ENCODE data around the gene TNFRSF19.

Gene TNFRSF19

GRCh38 chr13:23616228-23616627 is 46.0 kb downstream of the TNFRSF19 start:
- no peak for DNase-seq (ENCODE audit: low read depth)
- no peak overlapping the region for H3K4me3 ChIP-seq (ENCODE audit: low read depth, low read length)
- TF ChIP-seq MAX (IDR thresholded peaks at IDR 0.05; ENCODE audit: low read depth, low read length) (no peak), CTCF (IDR thresholded peaks at IDR 0.05; ENCODE audit: low read depth, low read length) (no peak), POLR2A (IDR thresholded peaks at IDR 0.05; ENCODE audit: extremely low read depth, insufficient read length) (no peak), MYC (IDR thresholded peaks at IDR 0.05; ENCODE audit: low read depth, low read length) (no peak)

- no peak for DNase-seq (ENCODE audit: low read depth)
- no peak overlapping the region for H3K4me3 ChIP-seq (ENCODE audit: low read depth, low read length)
Measured at GRCh38 chr13:23617551-23618024, 47.4 kb downstream of the TNFRSF19 start.

GRCh38 chr13:23618341-23618740 is 48.1 kb downstream of the TNFRSF19 start:
- no peak overlapping the region for H3K4me3 ChIP-seq (ENCODE audit: low read depth, low read length)
- TF ChIP-seq MAX (IDR thresholded peaks at IDR 0.05; ENCODE audit: low read depth, low read length) (no peak), POLR2A (IDR thresholded peaks at IDR 0.05; ENCODE audit: extremely low read depth, insufficient read length) (no peak), CTCF (IDR thresholded peaks at IDR 0.05; ENCODE audit: low read depth, low read length) (no peak), MYC (IDR thresholded peaks at IDR 0.05; ENCODE audit: low read depth, low read length) (no peak)
- DNase-seq (ENCODE audit: low read depth), result no peak

More at GRCh38 chr13:23617551-23618024, 47.4 kb downstream of the TNFRSF19 start:
- no peak for TF ChIP-seq POLR2A (IDR thresholded peaks at IDR 0.05; ENCODE audit: extremely low read depth, insufficient read length)
- no peak for TF ChIP-seq MYC (IDR thresholded peaks at IDR 0.05; ENCODE audit: low read depth, low read length)
- no peak for TF ChIP-seq MAX (IDR thresholded peaks at IDR 0.05; ENCODE audit: low read depth, low read length)
- no peak for TF ChIP-seq CTCF (IDR thresholded peaks at IDR 0.05; ENCODE audit: low read depth, low read length)

- no peak overlapping the region for H3K4me3 ChIP-seq (ENCODE audit: low read depth, low read length)
- TF ChIP-seq POLR2A (IDR thresholded peaks at IDR 0.05; ENCODE audit: extremely low read depth, insufficient read length) (no peak), CTCF (IDR thresholded peaks at IDR 0.05; ENCODE audit: low read depth, low read length) (no peak), MYC (IDR thresholded peaks at IDR 0.05; ENCODE audit: low read depth, low read length) (no peak), MAX (IDR thresholded peaks at IDR 0.05; ENCODE audit: low read depth, low read length) (no peak)
- no peak for DNase-seq (ENCODE audit: low read depth)
Measured at GRCh38 chr13:23619068-23619855, 49.0 kb downstream of the TNFRSF19 start.

- peak; percentile 14 for DNase-seq (ENCODE audit: low read depth)
- H3K4me3 ChIP-seq (ENCODE audit: low read depth, low read length), result no peak overlapping the region
- TF ChIP-seq CTCF (IDR thresholded peaks at IDR 0.05; ENCODE audit: low read depth, low read length) (no peak), MYC (IDR thresholded peaks at IDR 0.05; ENCODE audit: low read depth, low read length) (no peak), MAX (IDR thresholded peaks at IDR 0.05; ENCODE audit: low read depth, low read length) (no peak), POLR2A (IDR thresholded peaks at IDR 0.05; ENCODE audit: extremely low read depth, insufficient read length) (no peak)
Measured at GRCh38 chr13:23620211-23620610, 50.0 kb downstream of the TNFRSF19 start.
